Right kidney (tissue), 1 donor: ENCODE results near the gene COL5A3.
"Not testable (repeated sequence)": the region's sequence is repeated elsewhere in the genome, so short reads cannot be mapped to it uniquely, and the experiment has no call there.

Experiments
- DNase-seq: peaks from one replicate; pipeline ENCODE4 v3.0.0-alpha.2; 2016

Gene COL5A3

GRCh38 chr19:9936326-9937000, 73.8 kb downstream of the COL5A3 start, which contains the start of gene OLFM2:
OLFM2 (minus strand) TSS chr19:9936515; CDS start chr19:9936366, 149 bp downstream.
- DNase-seq, result no peak

GRCh38 chr19:9935506-9936325, 74.6 kb downstream of the COL5A3 start:
- DNase-seq, result peak; percentile 52

GRCh38 chr19:9934132-9934950, 76.0 kb downstream of the COL5A3 start:
- peak; percentile 61 for DNase-seq

- no peak for DNase-seq
These were observed 77.5 kb downstream of the COL5A3 start for GRCh38 chr19:9932835-9933234.

GRCh38 chr19:9931629-9932028, 78.7 kb downstream of the COL5A3 start:
- DNase-seq, result no peak

GRCh38 chr19:9923440-9923839, 86.9 kb downstream of the COL5A3 start:
- DNase-seq, result no peak

- DNase-seq, result not testable (repeated sequence)
These were observed 87.4 kb downstream of the COL5A3 start for GRCh38 chr19:9922782-9923379.

- DNase-seq, result no peak
These were observed 93.0 kb downstream of the COL5A3 start for GRCh38 chr19:9917321-9917720.

GRCh38 chr19:9916719-9917118, 93.6 kb downstream of the COL5A3 start:
- no peak for DNase-seq

- peak; percentile 89 for DNase-seq
These were observed 95.7 kb downstream of the COL5A3 start for GRCh38 chr19:9914315-9915207.

- DNase-seq, result no peak
These were observed 96.3 kb downstream of the COL5A3 start for GRCh38 chr19:9914001-9914314.

GRCh38 chr19:9913237-9914000, 96.9 kb downstream of the COL5A3 start:
- DNase-seq, result no peak

GRCh38 chr19:9912551-9913236, 97.6 kb downstream of the COL5A3 start:
- no peak for DNase-seq

GRCh38 chr19:9911524-9912185, 98.6 kb downstream of the COL5A3 start:
- DNase-seq, result no peak

GRCh38 chr19:9910625-9911024, 99.7 kb downstream of the COL5A3 start:
- DNase-seq, result no peak
